Epithelial cell of esophagus (primary cell): Measurements from ENCODE around the gene PIGT.
A peak's percentile ranks its signal among the peaks of the same experiment; 100 is the strongest.

Source experiments
- DNase-seq: peaks from one replicate; pipeline ENCODE4 v3.0.0; 2010; ENCODE audit warnings: low read depth
- H3K4me3 ChIP-seq: 2 replicates; pipeline ENCODE4 v1.5.1; 2011; ENCODE audit warnings: mild to moderate bottlenecking, low read length, control low read depth
- CTCF ChIP-seq: IDR thresholded peaks from 2 replicates; pipeline ENCODE4 v1.5.1; 2011; ENCODE audit warnings: low read depth, mild to moderate bottlenecking, low read length, control low read depth, inconsistent platforms; ENCODE audit not compliant: insufficient read depth; ENCODE audit errors: missing control alignments

PIGT gene

DNA sequence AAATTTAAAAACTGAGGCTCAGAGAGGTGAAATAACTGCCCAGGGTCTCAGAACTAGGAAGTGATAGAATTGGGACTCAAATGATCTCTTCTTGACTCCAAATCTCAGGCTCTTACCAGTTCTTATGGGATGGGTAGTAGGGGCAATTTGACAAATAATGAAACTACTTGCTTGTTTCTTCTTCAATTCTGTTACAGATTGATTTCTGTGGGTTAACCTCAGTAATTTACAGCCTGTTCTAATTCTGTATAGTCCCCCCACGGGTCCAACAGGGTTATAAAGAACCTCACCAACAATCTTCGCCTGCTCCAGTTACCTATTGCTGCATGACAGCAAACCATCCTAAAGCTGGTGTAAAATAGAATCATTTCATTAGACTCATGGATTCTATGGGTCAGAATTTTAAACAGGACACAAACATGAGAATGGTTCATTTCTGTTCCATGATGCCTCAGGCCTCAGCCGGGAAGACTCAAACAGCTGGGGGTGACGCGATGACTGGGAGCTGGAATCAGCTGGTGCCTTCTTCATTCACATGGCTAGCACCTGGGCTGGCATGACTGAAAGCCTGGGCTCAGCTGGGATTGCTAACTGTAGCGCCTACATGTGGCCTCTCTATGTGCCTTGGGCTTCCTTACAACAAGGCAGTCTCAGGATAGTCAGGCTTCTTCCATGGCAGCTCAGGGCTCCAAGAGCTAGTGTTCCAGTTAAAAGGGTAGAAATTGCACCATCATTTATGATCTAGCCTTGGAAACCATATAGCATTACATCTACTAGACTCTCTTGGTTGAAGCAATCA, 47.0 kb downstream of the PIGT start:
- DNase-seq: no peak
- H3K4me3 ChIP-seq: no peak overlapping the region
- TF ChIP-seq CTCF: no peak

GRCh38 chr20:45463709-45464108, 47.8 kb downstream of the PIGT start:
- TF ChIP-seq CTCF: no peak
- no peak for DNase-seq

DNA sequence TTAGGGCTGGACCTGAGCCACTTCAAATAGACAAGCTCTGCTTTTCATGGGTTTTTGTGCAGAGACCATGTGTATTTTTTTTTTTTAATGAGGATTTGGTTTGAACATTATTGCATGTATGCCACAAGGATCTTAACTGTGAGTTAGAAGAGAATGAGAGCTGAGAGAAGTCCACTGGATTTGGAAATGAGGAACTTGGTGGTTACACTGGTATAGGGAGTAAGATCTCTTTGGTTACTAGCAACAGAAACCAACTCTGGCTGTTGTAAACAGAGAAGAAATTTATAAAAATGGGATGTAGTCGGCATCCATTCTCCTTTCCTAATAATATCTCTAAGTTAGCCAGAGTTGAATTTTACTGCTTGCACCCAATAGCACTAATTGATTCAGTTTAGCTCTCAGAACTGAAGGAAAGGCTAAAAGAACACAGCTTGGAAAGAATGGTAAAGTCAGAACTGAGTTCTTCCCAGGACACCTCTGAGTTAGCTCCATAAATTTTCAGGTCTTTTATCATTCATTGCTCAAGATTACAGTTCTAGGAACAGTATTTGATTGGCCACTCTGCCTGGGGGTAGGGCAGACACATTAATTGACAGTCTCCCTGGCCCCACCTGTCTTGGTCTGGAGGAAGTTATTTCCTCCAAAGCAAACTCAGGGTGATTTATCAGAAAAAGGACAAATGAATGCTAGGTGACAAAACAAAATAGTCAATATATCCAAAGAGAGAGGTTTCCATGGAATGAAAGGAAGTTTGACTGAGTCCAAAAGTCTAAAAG, 49.7 kb downstream of the PIGT start:
- TF ChIP-seq CTCF: no peak
- H3K4me3 ChIP-seq: no peak overlapping the region
- DNase-seq: no peak

More at GRCh38 chr20:45463709-45464108, 47.8 kb downstream of the PIGT start:
- no peak overlapping the region for H3K4me3 ChIP-seq

- no peak for TF ChIP-seq CTCF
- no peak for DNase-seq
- no peak overlapping the region for H3K4me3 ChIP-seq
Measured at GRCh38 chr20:45467172-45467571, 51.2 kb downstream of the PIGT start.

DNA sequence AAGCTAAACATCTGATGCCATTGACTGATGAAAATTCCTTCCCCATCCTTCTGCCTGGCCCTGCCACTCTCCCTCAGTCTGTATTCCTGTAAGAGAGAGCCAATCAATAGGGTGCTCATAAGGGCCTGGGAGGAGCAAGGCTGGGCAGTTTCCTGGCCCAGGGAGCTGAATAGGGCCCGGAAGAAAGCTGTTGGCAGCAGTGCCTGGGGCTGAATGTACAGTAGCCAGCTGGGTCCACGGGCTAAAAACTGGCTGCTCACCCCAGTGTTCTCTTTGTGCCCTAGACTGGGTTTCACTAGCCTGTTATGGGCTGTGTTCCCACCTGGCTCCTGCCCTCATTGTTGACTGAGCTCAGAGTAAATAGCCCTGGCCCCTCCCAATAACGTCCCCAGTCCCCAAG, 51.9 kb downstream of the PIGT start:
- TF ChIP-seq CTCF: no peak
- no peak overlapping the region for H3K4me3 ChIP-seq
- no peak for DNase-seq

DNA sequence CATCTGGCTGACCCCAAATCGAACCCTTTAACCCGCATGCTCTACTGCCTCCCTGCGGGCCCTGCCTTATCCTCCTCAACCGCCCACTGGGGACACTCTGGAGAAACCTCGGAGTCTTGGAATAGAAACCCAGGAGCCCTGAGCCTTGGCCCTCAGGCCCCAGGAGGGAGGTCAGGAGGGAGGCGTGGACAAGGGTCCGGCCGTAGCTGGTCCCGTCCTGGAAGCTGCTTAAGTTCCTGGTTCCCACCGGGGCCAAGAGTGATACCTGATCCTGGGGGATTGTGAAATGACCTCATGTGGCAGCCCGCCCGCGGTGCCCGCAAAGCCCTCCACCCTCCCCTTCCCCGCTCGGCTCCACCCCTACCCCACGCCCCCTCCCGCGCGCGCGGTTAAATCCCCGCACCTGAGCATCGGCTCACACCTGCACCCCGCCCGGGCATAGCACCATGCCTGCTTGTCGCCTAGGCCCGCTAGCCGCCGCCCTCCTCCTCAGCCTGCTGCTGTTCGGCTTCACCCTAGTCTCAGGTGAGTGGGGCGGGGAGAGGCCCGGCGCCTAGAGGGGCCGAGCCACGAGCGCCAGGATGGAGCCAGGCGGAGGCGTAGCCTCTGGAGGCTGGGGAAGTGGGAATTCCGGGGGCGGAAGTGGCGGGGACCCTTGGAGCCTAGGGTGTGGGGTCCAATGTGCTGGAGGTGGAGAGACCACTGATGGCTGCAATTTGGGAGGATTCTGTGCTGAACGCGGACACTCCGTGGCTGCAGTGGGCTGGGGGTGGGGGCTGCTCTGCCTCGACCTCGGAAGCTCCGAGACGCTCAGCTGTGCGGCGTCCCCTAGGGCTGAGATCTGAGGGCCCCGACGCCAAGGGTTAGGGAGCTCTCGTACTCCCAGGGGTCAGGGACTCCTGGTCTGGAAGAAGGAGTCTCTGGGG, 53.7 kb downstream of the PIGT start, which contains the start of gene WFDC2:
WFDC2 (plus strand) TSS at position 418 of the 926 bp plus-strand sequence; CDS start at position 447, 29 bp downstream.
- H3K4me3 ChIP-seq: peak within 1 kb of the TSS; percentile 11
- TF ChIP-seq CTCF: no peak
- no peak for DNase-seq
